Neural cell (in vitro differentiated cells): Measurements from ENCODE around the gene CEACAM21.

Experiments
- CTCF ChIP-seq: fragments of 450-650 bp; IDR thresholded peaks from 2 replicates; pipeline ENCODE4 v1.5.1; 2014; ENCODE audit warnings: antibody characterized with exemption, mild to moderate bottlenecking, moderate library complexity; ENCODE audit not compliant: poor library complexity, severe bottlenecking
- MXI1 ChIP-seq: fragments of 450-650 bp; conservative IDR thresholded peaks from 2 replicates; pipeline ENCODE4 v1.6.1; 2014; ENCODE audit warnings: antibody characterized with exemption, mild to moderate bottlenecking; ENCODE audit not compliant: poor library complexity, severe bottlenecking
- POLR2AphosphoS5 ChIP-seq: IDR thresholded peaks from 2 replicates; pipeline ENCODE4 v1.6.1; 2012
- RAD21 ChIP-seq: fragments of 450-650 bp; conservative IDR thresholded peaks from 2 replicates; pipeline ENCODE4 v1.6.1; 2014; ENCODE audit warnings: antibody characterized with exemption, mild to moderate bottlenecking, moderate library complexity
- REST ChIP-seq: IDR thresholded peaks from 2 replicates; pipeline ENCODE4 v1.6.1; 2012; ENCODE audit warnings: borderline replicate concordance
- TAF1 ChIP-seq: IDR thresholded peaks from 2 replicates; pipeline ENCODE4 v1.6.1; 2012; ENCODE audit warnings: low read depth

GRCh38 chr19:41621654-41622053 is 45.7 kb downstream of the CEACAM21 start:
- no peak for TF ChIP-seq POLR2AphosphoS5
- no peak for TF ChIP-seq CTCF
- TF ChIP-seq RAD21 = no peak
- no peak for TF ChIP-seq TAF1
- TF ChIP-seq REST = no peak
- TF ChIP-seq MXI1 = no peak
